Measurements from ENCODE around the gene YARS2. TPM values are rescaled to one million over a fixed set of nuclear protein-coding genes. Genes with fewer than 3 reads are reported as not detected.

YARS2 gene
- 30.1 and 35.0 TPM in 2 replicates for total RNA-seq

DNA sequence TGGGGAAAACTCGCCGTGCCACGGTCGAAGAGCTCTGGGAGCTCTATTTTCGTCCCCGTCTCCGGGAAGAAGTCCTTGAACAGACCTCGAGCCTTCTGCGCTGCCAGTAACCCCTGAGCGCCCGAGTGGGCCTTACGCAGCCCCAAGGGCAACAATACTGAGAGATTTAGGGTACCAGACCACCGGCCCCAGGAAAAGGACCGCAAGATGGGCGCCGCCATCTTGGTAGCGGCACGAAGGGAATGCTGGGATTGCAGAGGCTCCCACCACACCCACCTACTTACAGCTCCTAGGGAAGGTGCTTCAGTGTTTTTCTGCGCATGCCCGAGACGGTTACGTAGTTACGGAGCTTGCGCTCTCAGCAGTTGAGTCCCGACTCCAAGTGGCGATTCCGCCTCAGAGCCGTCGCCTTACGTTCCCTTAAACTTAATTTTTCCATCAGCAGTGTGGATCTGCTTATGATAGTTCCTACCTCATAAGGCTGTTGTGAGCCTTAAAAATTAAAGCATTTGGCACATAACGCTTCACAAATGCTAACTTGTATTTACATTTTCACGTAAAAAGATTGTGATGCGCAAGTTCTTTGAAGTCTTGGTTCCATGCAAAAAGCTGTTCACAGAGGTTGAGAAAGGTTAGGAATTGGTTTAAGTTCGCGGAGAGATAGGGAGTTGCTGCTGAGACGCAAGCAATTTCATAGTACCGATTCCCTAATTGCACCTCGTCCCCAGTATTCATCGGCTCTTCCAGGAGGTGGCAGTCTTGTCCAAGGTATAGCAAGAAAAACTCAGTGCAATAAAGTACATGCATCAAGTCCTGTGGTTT is at the start of gene YARS2:
YARS2 (minus strand) TSS at position 244 of the 822 bp plus-strand sequence; CDS start at position 221, 23 bp downstream.

Other genes starting within 250 kb of the YARS2 start
- gene DNM1L, start 76.6 kb downstream of the YARS2 start, total RNA-seq, result 80.7 and 97.8 TPM in 2 replicates
- gene PKP2, start 140.9 kb upstream of the YARS2 start, total RNA-seq, result 56.0 and 76.3 TPM in 2 replicates